KMS-11 (cell line): Measurements from ENCODE around the gene TRAF1.

Source experiments
- H2AFZ ChIP-seq: fragments of 200-600 bp; sonication (generic); 2 replicates; pipeline ENCODE4 v1.6.1; 2016; ENCODE audit warnings: antibody characterized with exemption, mixed run types, low read depth
- H3K27ac ChIP-seq: fragments of 200-600 bp; sonication (generic); 2 replicates; pipeline ENCODE4 v1.6.1; 2016; ENCODE audit warnings: mild to moderate bottlenecking, mixed run types
- H3K27me3 ChIP-seq: fragments of 200-600 bp; sonication (generic); 2 replicates; pipeline ENCODE4 v1.6.1; 2017; ENCODE audit warnings: mild to moderate bottlenecking, low read depth, mixed run types, moderate library complexity; ENCODE audit not compliant: insufficient read depth
- H3K36me3 ChIP-seq: fragments of 200-600 bp; sonication (generic); 2 replicates; pipeline ENCODE4 v1.6.1; 2017; ENCODE audit warnings: mild to moderate bottlenecking, mixed run types; ENCODE audit not compliant: insufficient read depth
- H3K4me1 ChIP-seq: fragments of 200-600 bp; sonication (generic); 2 replicates; pipeline ENCODE4 v1.6.1; 2016; ENCODE audit warnings: mild to moderate bottlenecking, low read depth, mixed run types; ENCODE audit not compliant: poor library complexity, severe bottlenecking
- H3K4me2 ChIP-seq: fragments of 200-600 bp; sonication (generic); 2 replicates; pipeline ENCODE4 v1.7.0; 2016; ENCODE audit warnings: mild to moderate bottlenecking, mixed run types
- H3K4me3 ChIP-seq: fragments of 200-600 bp; sonication (generic); IDR thresholded peaks from 2 replicates; pipeline ENCODE4 v1.6.1; 2017; ENCODE audit warnings: low read depth, low read length, mixed read lengths; ENCODE audit not compliant: insufficient read depth
- H3K79me2 ChIP-seq: fragments of 200-600 bp; sonication (generic); 2 replicates; pipeline ENCODE4 v1.6.1; 2016; ENCODE audit warnings: low read depth, mixed run types; ENCODE audit not compliant: insufficient read depth
- H3K9ac ChIP-seq: fragments of 200-600 bp; sonication (generic); 2 replicates; pipeline ENCODE4 v1.6.1; 2016; ENCODE audit warnings: mild to moderate bottlenecking, mixed run types
- H4K20me1 ChIP-seq: fragments of 200-600 bp; sonication (generic); 2 replicates; pipeline ENCODE4 v1.6.1; 2016; ENCODE audit warnings: mild to moderate bottlenecking, mixed run types; ENCODE audit not compliant: insufficient read depth
- TF ChIP-seq, protein P1 (sequence below): fragments of 200-600 bp; sonication (generic); conservative IDR thresholded peaks from 2 replicates; pipeline ENCODE4 v1.6.1; 2017; ENCODE audit warnings: low read depth, mild to moderate bottlenecking, antibody characterized with exemption, low read length, moderate library complexity, mixed read lengths

TRAF1 gene

GRCh38 chr9:120862452-120862851, 64.1 kb downstream of the TRAF1 start:
- H3K36me3 ChIP-seq: no peaks in the 10 kb centered on the region
- no peak overlapping the region for H3K9ac ChIP-seq
- no peaks in the 10 kb centered on the region for H4K20me1 ChIP-seq
- no peak overlapping the region for H3K27ac ChIP-seq
- peaks cover under 1% of the 10 kb centered on the region for H3K4me1 ChIP-seq
- no peak overlapping the region for H3K4me2 ChIP-seq
- no peak overlapping the region for H3K4me3 ChIP-seq
- no peaks in the 10 kb centered on the region for H3K79me2 ChIP-seq
- no peak overlapping the region for H2AFZ ChIP-seq
- TF ChIP-seq, protein P1, sequence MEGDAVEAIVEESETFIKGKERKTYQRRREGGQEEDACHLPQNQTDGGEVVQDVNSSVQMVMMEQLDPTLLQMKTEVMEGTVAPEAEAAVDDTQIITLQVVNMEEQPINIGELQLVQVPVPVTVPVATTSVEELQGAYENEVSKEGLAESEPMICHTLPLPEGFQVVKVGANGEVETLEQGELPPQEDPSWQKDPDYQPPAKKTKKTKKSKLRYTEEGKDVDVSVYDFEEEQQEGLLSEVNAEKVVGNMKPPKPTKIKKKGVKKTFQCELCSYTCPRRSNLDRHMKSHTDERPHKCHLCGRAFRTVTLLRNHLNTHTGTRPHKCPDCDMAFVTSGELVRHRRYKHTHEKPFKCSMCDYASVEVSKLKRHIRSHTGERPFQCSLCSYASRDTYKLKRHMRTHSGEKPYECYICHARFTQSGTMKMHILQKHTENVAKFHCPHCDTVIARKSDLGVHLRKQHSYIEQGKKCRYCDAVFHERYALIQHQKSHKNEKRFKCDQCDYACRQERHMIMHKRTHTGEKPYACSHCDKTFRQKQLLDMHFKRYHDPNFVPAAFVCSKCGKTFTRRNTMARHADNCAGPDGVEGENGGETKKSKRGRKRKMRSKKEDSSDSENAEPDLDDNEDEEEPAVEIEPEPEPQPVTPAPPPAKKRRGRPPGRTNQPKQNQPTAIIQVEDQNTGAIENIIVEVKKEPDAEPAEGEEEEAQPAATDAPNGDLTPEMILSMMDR: no peak
- no peaks in the 10 kb centered on the region for H3K27me3 ChIP-seq

DNA sequence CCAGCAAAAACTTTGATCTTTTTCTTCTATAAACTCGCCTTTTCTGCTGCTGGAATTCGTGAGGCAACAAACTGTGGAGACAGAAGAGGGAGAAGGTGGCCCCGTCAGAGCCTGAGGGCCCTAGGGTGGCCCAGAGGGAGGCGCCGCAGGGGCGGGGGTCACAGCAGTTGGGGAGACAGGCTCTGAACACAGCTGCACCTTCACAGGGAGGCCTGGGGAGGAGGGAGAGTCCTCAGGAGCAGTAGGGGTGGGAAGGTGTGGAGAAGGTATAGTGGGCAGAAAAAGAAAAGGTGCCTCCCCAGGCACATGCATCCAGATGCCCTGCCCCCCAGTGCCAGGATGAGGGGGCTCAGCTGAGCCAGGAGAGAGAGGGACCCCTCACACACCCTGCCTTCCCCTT, 64.7 kb downstream of the TRAF1 start:
- Histone ChIP-seq H3K9ac (no peak overlapping the region), H3K4me1 (no peaks in the 10 kb centered on the region), H3K27me3 (no peaks in the 10 kb centered on the region), H4K20me1 (no peaks in the 10 kb centered on the region), H3K4me3 (no peak overlapping the region), H3K27ac (no peak overlapping the region), H3K36me3 (no peaks in the 10 kb centered on the region), H3K4me2 (no peak overlapping the region), H2AFZ (no peak overlapping the region), H3K79me2 (no peaks in the 10 kb centered on the region)
- TF ChIP-seq, protein P1: no peak

GRCh38 chr9:120860083-120860482, 66.5 kb downstream of the TRAF1 start:
- Histone ChIP-seq H3K4me2 (no peak overlapping the region), H3K9ac (no peak overlapping the region), H3K27me3 (no peaks in the 10 kb centered on the region), H2AFZ (no peak overlapping the region), H3K4me1 (no peaks in the 10 kb centered on the region), H3K79me2 (no peaks in the 10 kb centered on the region), H4K20me1 (no peaks in the 10 kb centered on the region), H3K36me3 (no peaks in the 10 kb centered on the region), H3K4me3 (no peak overlapping the region), H3K27ac (no peak overlapping the region)
- TF ChIP-seq, protein P1: no peak

DNA sequence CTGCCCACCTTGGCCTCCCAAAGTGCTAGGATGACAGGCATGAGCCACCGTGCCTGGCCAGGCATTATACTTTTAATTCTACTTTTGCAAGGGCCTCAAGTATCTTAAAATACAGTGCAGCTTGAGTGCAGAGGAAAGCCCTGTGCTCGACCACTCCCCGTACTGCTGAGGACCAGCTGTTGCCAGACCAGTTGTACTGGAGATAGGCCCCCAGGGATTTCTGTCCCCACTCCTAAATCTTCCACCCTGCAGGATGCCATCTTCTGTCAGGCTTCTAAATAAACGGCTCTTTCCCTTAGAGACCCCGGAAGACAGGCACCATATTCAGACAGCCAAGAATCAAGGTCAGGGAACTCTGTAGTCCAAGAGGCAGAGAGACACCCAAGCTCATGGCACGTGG, 67.2 kb downstream of the TRAF1 start:
- Histone ChIP-seq H3K79me2 (no peaks in the 10 kb centered on the region), H3K4me3 (no peak overlapping the region), H3K9ac (no peak overlapping the region), H4K20me1 (no peaks in the 10 kb centered on the region), H3K27ac (no peak overlapping the region), H3K4me1 (no peaks in the 10 kb centered on the region), H3K36me3 (no peaks in the 10 kb centered on the region), H3K27me3 (no peaks in the 10 kb centered on the region), H3K4me2 (no peak overlapping the region), H2AFZ (no peak overlapping the region)
- TF ChIP-seq, protein P1: no peak
